HG03097 (cell line): ENCODE data around the gene RNU5B-1.

Source experiments
- ATAC-seq: cut with Tn5 transposase; IDR thresholded peaks from one replicate; pipeline ENCODE4 v1.9.1; 2021; ENCODE audit not compliant: unreplicated experiment, low FRiP score

Gene RNU5B-1

GRCh38 chr15:65286704-65287519 lies 17.6 kb upstream of the RNU5B-1 start, which contains the start of gene PARP16:
Gene PARP16 (minus strand): TSS chr15:65286883. CDS start chr15:65286426, 457 bp downstream.
- peak; percentile 89 for ATAC-seq

- no peak for ATAC-seq
Measured at GRCh38 chr15:65287520-65287855, 17.0 kb upstream of the RNU5B-1 start.

GRCh38 chr15:65289261-65289854 lies 15.1 kb upstream of the RNU5B-1 start:
- ATAC-seq, result no peak

GRCh38 chr15:65290228-65290627 lies 14.2 kb upstream of the RNU5B-1 start:
- no peak for ATAC-seq

- no peak for ATAC-seq
Measured at GRCh38 chr15:65292938-65293518, 11.4 kb upstream of the RNU5B-1 start.

GRCh38 chr15:65298731-65299130 lies 5.7 kb upstream of the RNU5B-1 start:
- ATAC-seq, result no peak

GRCh38 chr15:65300924-65301441 lies 3.5 kb upstream of the RNU5B-1 start:
- ATAC-seq, result no peak

GRCh38 chr15:65302061-65302460 lies 2.4 kb upstream of the RNU5B-1 start:
- ATAC-seq, result no peak

- peak; percentile 2 for ATAC-seq
Measured at GRCh38 chr15:65303687-65304380, 643 bp upstream of the RNU5B-1 start.

GRCh38 chr15:65305150-65305758 lies 777 bp downstream of the RNU5B-1 start:
- no peak for ATAC-seq

- no peak for ATAC-seq
Measured at GRCh38 chr15:65305776-65306175, 1.3 kb downstream of the RNU5B-1 start.

GRCh38 chr15:65306551-65306950 lies 2.1 kb downstream of the RNU5B-1 start:
- no peak for ATAC-seq

GRCh38 chr15:65307978-65308377 lies 3.5 kb downstream of the RNU5B-1 start:
- no peak for ATAC-seq

- no peak for ATAC-seq
Measured at GRCh38 chr15:65309882-65310418, 5.5 kb downstream of the RNU5B-1 start.

GRCh38 chr15:65310431-65311137 lies 6.1 kb downstream of the RNU5B-1 start:
- ATAC-seq, result no peak

GRCh38 chr15:65311760-65312159 lies 7.3 kb downstream of the RNU5B-1 start:
- no peak for ATAC-seq

- ATAC-seq, result no peak
Measured at GRCh38 chr15:65312400-65312916, 8.0 kb downstream of the RNU5B-1 start.

- ATAC-seq, result no peak
Measured at GRCh38 chr15:65318870-65319356, 14.4 kb downstream of the RNU5B-1 start.

GRCh38 chr15:65323071-65323511 lies 18.6 kb downstream of the RNU5B-1 start:
- no peak for ATAC-seq
